ENCODE data around the gene CTXND1. TPM values are rescaled to one million over a fixed set of nuclear protein-coding genes. Genes with fewer than 3 reads are reported as not detected.
A peak's percentile ranks its signal among the peaks of the same experiment; 100 is the strongest.

CTXND1 gene
- total RNA-seq, 1 experiment from 2014 or later: not detected

DNA sequence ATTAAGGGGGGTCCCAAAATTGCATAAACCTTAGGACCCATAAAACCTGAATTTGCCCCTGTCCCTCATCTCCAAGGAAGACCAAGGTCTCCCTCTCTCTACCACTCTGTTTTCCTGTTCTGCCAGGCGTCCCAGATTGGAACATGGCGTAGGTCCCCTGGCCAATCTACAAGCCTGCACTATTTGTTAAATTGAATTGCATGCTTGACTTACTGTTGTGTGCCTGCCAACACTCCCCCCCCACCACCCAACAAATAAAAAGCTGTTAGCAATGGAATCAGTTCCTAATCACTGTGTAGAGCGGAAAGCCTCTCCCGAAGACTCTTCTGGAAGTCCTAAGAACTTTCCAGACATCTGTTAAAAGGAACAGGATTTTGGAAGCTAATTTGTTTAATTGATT lies 11.7 kb downstream of the CTXND1 start:
- no peak for DNase-seq (ENCODE audit: unreplicated experiment)
- no peak overlapping the region for H3K4me3 Mint-ChIP-seq (ENCODE audit: unreplicated experiment)
- H3K27ac Mint-ChIP-seq (ENCODE audit: low read depth, unreplicated experiment): no peak overlapping the region
- no peaks in the 10 kb centered on the region for H3K27me3 Mint-ChIP-seq (ENCODE audit: insufficient read depth, unreplicated experiment)
- POLR2A ChIA-PET: interaction anchor here (0.5 to 0.6 kb wide), 2 partner anchors 29 to 89 kb away, joined by 3 read pairs; no protein-coding TSS in a partner anchor
- intact Hi-C loops (cut with micrococcal nuclease): no loop called here
- H3K9me3 Mint-ChIP-seq (ENCODE audit: unreplicated experiment): no peaks in the 10 kb centered on the region
- H3K4me1 Mint-ChIP-seq (ENCODE audit: insufficient read depth, unreplicated experiment): no peaks in the 10 kb centered on the region
- H3K36me3 Mint-ChIP-seq (ENCODE audit: insufficient read depth, unreplicated experiment): no peaks in the 10 kb centered on the region
- CTCF ChIA-PET: interaction anchor here (0.8 to 1.7 kb wide), 3 partner anchors 8 to 420 kb away, joined by 3 to 6 read pairs (median 3); no protein-coding TSS in a partner anchor
- TF ChIP-seq, protein P1, sequence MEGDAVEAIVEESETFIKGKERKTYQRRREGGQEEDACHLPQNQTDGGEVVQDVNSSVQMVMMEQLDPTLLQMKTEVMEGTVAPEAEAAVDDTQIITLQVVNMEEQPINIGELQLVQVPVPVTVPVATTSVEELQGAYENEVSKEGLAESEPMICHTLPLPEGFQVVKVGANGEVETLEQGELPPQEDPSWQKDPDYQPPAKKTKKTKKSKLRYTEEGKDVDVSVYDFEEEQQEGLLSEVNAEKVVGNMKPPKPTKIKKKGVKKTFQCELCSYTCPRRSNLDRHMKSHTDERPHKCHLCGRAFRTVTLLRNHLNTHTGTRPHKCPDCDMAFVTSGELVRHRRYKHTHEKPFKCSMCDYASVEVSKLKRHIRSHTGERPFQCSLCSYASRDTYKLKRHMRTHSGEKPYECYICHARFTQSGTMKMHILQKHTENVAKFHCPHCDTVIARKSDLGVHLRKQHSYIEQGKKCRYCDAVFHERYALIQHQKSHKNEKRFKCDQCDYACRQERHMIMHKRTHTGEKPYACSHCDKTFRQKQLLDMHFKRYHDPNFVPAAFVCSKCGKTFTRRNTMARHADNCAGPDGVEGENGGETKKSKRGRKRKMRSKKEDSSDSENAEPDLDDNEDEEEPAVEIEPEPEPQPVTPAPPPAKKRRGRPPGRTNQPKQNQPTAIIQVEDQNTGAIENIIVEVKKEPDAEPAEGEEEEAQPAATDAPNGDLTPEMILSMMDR (IDR thresholded peaks at IDR 0.05; ENCODE audit: unreplicated experiment): no peak
- no TSS peak for BruUV-seq (replicated peaks)

DNA sequence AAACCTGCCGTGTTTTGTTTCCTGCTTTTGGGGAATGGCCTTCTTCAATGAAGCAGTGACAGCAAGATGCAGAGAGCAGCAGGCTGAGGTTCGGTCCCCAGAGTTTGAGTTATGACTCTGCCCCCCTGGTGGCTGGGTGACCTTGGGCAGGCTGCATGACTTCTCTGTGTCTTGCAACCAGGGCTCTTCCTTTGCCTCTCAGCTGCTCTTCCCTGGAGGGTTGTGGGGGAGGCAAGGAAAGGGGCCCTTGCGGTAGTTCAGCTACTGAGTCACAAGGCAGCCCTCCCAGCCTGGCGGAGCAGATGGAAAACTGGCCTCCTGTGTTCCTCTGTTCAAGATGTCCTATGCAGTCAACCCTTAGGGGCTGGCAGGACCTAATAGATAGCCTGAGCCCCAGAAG lies 17.1 kb downstream of the CTXND1 start:
- no peaks in the 10 kb centered on the region for H3K9me3 Mint-ChIP-seq (ENCODE audit: unreplicated experiment)
- ChIA-PET POLR2A (no interaction called here), CTCF (interaction anchor here (0.6 to 1.1 kb wide), 2 partner anchors 168 to 386 kb away, joined by 3 read pairs; no protein-coding TSS in a partner anchor)
- no peak overlapping the region for H3K4me3 Mint-ChIP-seq (ENCODE audit: unreplicated experiment)
- peak; percentile 57 for DNase-seq (ENCODE audit: unreplicated experiment)
- TF ChIP-seq, protein P1 (IDR thresholded peaks at IDR 0.05; ENCODE audit: unreplicated experiment): peak; percentile 43
- no peak overlapping the region for H3K27ac Mint-ChIP-seq (ENCODE audit: low read depth, unreplicated experiment)
- intact Hi-C loops (cut with micrococcal nuclease): loop anchor here (10.0 kb wide), 1 partner anchor 170 kb away; no protein-coding TSS in a partner anchor
- no peaks in the 10 kb centered on the region for H3K4me1 Mint-ChIP-seq (ENCODE audit: insufficient read depth, unreplicated experiment)
- no peaks in the 10 kb centered on the region for H3K36me3 Mint-ChIP-seq (ENCODE audit: insufficient read depth, unreplicated experiment)
- no TSS peak for BruUV-seq (replicated peaks)
- no peaks in the 10 kb centered on the region for H3K27me3 Mint-ChIP-seq (ENCODE audit: insufficient read depth, unreplicated experiment)

- H3K4me3 Mint-ChIP-seq (ENCODE audit: unreplicated experiment): no peak overlapping the region
- no peak overlapping the region for H3K27ac Mint-ChIP-seq (ENCODE audit: low read depth, unreplicated experiment)
- H3K9me3 Mint-ChIP-seq (ENCODE audit: unreplicated experiment): no peaks in the 10 kb centered on the region
- POLR2A ChIA-PET: no interaction called here
- no peak for DNase-seq (ENCODE audit: unreplicated experiment)
- CTCF ChIA-PET: interaction anchor here (1.4 kb wide), 1 partner anchor 27 kb away, joined by 3 read pairs; no protein-coding TSS in a partner anchor
- H3K27me3 Mint-ChIP-seq (ENCODE audit: insufficient read depth, unreplicated experiment): no peaks in the 10 kb centered on the region
- TF ChIP-seq, protein P1 (IDR thresholded peaks at IDR 0.05; ENCODE audit: unreplicated experiment): no peak
- intact Hi-C loops (cut with micrococcal nuclease): loop anchor here (10.0 kb wide), 1 partner anchor 169 kb away; no protein-coding TSS in a partner anchor
- no TSS peak for BruUV-seq (replicated peaks)
- no peaks in the 10 kb centered on the region for H3K36me3 Mint-ChIP-seq (ENCODE audit: insufficient read depth, unreplicated experiment)
- H3K4me1 Mint-ChIP-seq (ENCODE audit: insufficient read depth, unreplicated experiment): no peaks in the 10 kb centered on the region
Measured at GRCh38 chr15:80233581-80233980, 18.4 kb downstream of the CTXND1 start.

DNA sequence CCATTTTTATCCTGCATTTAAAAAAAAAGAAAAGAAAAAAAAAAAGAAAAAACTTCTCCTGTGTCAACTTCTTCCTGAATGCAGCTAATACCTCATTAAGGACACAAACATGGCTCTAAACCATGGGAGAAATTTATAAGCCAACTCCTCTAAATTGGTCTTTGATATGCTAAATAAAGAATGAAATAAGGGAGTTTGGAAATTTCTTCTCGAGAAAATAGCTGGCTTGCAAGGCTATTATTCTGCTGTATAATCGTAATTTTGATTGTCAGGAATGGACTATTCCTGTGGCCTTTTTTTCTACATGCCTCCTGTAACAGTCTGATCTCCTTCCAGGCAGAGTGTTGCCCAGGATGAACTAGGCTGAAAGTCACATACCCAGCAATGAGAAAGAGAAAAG lies 20.6 kb downstream of the CTXND1 start:
- ChIA-PET POLR2A (interaction anchor here (0.5 kb wide), 1 partner anchor 14 kb away, joined by 3 read pairs; no protein-coding TSS in a partner anchor), CTCF (interaction anchor here (0.6 to 1.3 kb wide), 2 partner anchors 9 to 53 kb away, joined by 3 to 4 read pairs; no protein-coding TSS in a partner anchor)
- intact Hi-C loops (cut with micrococcal nuclease): loop anchor here (10.0 kb wide), 1 partner anchor 167 kb away; no protein-coding TSS in a partner anchor

More for the DNA sequence above, 20.6 kb downstream of the CTXND1 start:
- no peaks in the 10 kb centered on the region for H3K9me3 Mint-ChIP-seq (ENCODE audit: unreplicated experiment)
- DNase-seq (ENCODE audit: unreplicated experiment): no peak
- TF ChIP-seq, protein P1 (IDR thresholded peaks at IDR 0.05; ENCODE audit: unreplicated experiment): no peak
- H3K36me3 Mint-ChIP-seq (ENCODE audit: insufficient read depth, unreplicated experiment): no peaks in the 10 kb centered on the region
- H3K4me3 Mint-ChIP-seq (ENCODE audit: unreplicated experiment): no peak overlapping the region
- BruUV-seq (replicated peaks): no TSS peak
- H3K4me1 Mint-ChIP-seq (ENCODE audit: insufficient read depth, unreplicated experiment): no peaks in the 10 kb centered on the region
- H3K27me3 Mint-ChIP-seq (ENCODE audit: insufficient read depth, unreplicated experiment): peaks cover 20% of the 10 kb centered on the region
- no peak overlapping the region for H3K27ac Mint-ChIP-seq (ENCODE audit: low read depth, unreplicated experiment)
